GM23338 (cell line): Measurements from ENCODE around the gene ZNF638. TPM values are rescaled to one million over a fixed set of nuclear protein-coding genes. Genes with fewer than 3 reads are reported as not detected.

Experiments
- ATAC-seq: fragments of 200-7000 bp; cut with Tn5 transposase; 3 replicates; pipeline ENCODE4 v1.9.1; 2020
- DNase-seq: peaks from one replicate; pipeline ENCODE4 v3.0.0-alpha.2; 2015; ENCODE audit warnings: low spot score
- H2AFZ ChIP-seq: fragments of 200-600 bp; sonication (generic); 2 replicates; pipeline ENCODE4 v1.8.0; 2016; ENCODE audit warnings: antibody characterized with exemption, mild to moderate bottlenecking, moderate library complexity
- H3F3A ChIP-seq: fragments of 200-600 bp; sonication (generic); replicated peaks from 2 replicates; pipeline ENCODE4 v1.8.0; 2017; ENCODE audit warnings: antibody characterized with exemption, mixed run types, low read depth
- H3K27ac ChIP-seq: fragments of 200-600 bp; sonication (generic); 2 replicates; pipeline ENCODE4 v1.6.1; 2016; ENCODE audit warnings: low read depth
- H3K27me3 ChIP-seq: fragments of 200-600 bp; sonication (generic); 2 replicates; pipeline ENCODE4 v1.8.0; 2016; ENCODE audit warnings: mild to moderate bottlenecking, mixed run types, moderate library complexity; ENCODE audit not compliant: insufficient read depth
- H3K36me3 ChIP-seq: fragments of 200-600 bp; sonication (generic); 2 replicates; pipeline ENCODE4 v1.8.0; 2016; ENCODE audit warnings: mild to moderate bottlenecking; ENCODE audit not compliant: insufficient read depth
- H3K4me1 ChIP-seq: fragments of 200-600 bp; sonication (generic); 2 replicates; pipeline ENCODE4 v1.8.0; 2016; ENCODE audit warnings: mild to moderate bottlenecking, moderate library complexity; ENCODE audit not compliant: insufficient read depth
- H3K4me2 ChIP-seq: fragments of 200-600 bp; sonication (generic); 2 replicates; pipeline ENCODE4 v1.7.1; 2017; ENCODE audit warnings: mixed run types
- H3K4me3 ChIP-seq: fragments of 200-600 bp; sonication (generic); 2 replicates; pipeline ENCODE4 v1.6.1; 2016; ENCODE audit warnings: mixed run types
- H3K79me2 ChIP-seq: fragments of 200-600 bp; sonication (generic); replicated peaks from 2 replicates; pipeline ENCODE4 v1.8.0; 2017; ENCODE audit warnings: mild to moderate bottlenecking; ENCODE audit not compliant: insufficient read depth
- H3K9me2 ChIP-seq: fragments of 200-600 bp; sonication (generic); 2 replicates; pipeline ENCODE4 v1.8.0; 2017; ENCODE audit not compliant: insufficient read depth
- H4K20me1 ChIP-seq: fragments of 200-600 bp; sonication (generic); replicated peaks from 2 replicates; pipeline ENCODE4 v1.8.0; 2017; ENCODE audit warnings: mild to moderate bottlenecking; ENCODE audit not compliant: insufficient read depth
- H3K27ac Mint-ChIP-seq: 2 replicates; pipeline ENCODE4 v1.8.0; 2020; ENCODE audit warnings: inconsistent platforms, mild to moderate bottlenecking, moderate library complexity, mixed read lengths
- H3K27me3 Mint-ChIP-seq: 3 replicates; pipeline ENCODE4 v1.8.0; 2022; ENCODE audit warnings: low read depth, mild to moderate bottlenecking, moderate library complexity, mixed read lengths, inconsistent platforms; ENCODE audit not compliant: insufficient read depth, poor library complexity
- H3K36me3 Mint-ChIP-seq: 3 replicates; pipeline ENCODE4 v1.8.0; 2021; ENCODE audit warnings: low read depth, mild to moderate bottlenecking, inconsistent platforms, moderate library complexity, mixed read lengths
- H3K4me1 Mint-ChIP-seq: 3 replicates; pipeline ENCODE4 v1.8.0; 2020; ENCODE audit warnings: mild to moderate bottlenecking, inconsistent platforms, mixed read lengths
- H3K4me3 Mint-ChIP-seq: 3 replicates; pipeline ENCODE4 v1.8.0; 2021; ENCODE audit warnings: moderate library complexity, mild to moderate bottlenecking, inconsistent platforms, mixed read lengths
- H3K9me3 Mint-ChIP-seq: 3 replicates; pipeline ENCODE4 v1.8.0; 2020; ENCODE audit warnings: moderate library complexity, mild to moderate bottlenecking, inconsistent platforms, mixed read lengths
- CREB1 ChIP-seq: fragments of 250-450 bp; sonication (Bioruptor Pico); IDR thresholded peaks from 2 replicates; pipeline ENCODE4 v1.5.0; 2020; ENCODE audit warnings: low read depth, mild to moderate bottlenecking, moderate library complexity
- CTCF ChIP-seq, 2 experiments: fragments of 200-600 bp in 1 of 2; sonication (generic) in 1 of 2; conservative IDR thresholded peaks; 2 replicates each; pipeline versions ENCODE4 v1.5.1 to v1.6.1; 2016 to 2017; ENCODE audit warnings: antibody characterized with exemption in 2 of 2, low read depth in 2 of 2, mild to moderate bottlenecking in 2 of 2, moderate library complexity in 1 of 2
- ETS1 ChIP-seq: IDR thresholded peaks from 2 replicates; pipeline ENCODE4 v1.6.1; 2016; ENCODE audit warnings: antibody characterized with exemption
- EZH2 ChIP-seq: fragments of 200-600 bp; sonication (generic); IDR thresholded peaks from one replicate; pipeline ENCODE4 v1.8.0; 2017; ENCODE audit warnings: antibody characterized with exemption, mild to moderate bottlenecking, low read depth; ENCODE audit not compliant: unreplicated experiment
- EZH2phosphoT487 ChIP-seq: fragments of 200-600 bp; sonication (generic); IDR thresholded peaks from one replicate; pipeline ENCODE4 v1.8.1; 2018; ENCODE audit warnings: antibody characterized with exemption; ENCODE audit not compliant: unreplicated experiment
- JUNB ChIP-seq: IDR thresholded peaks from one replicate; pipeline ENCODE4 v1.6.1; 2016; ENCODE audit warnings: antibody characterized with exemption; ENCODE audit not compliant: unreplicated experiment
- NANOG ChIP-seq: IDR thresholded peaks from 2 replicates; pipeline ENCODE4 v1.6.1; 2016; ENCODE audit warnings: antibody characterized with exemption, borderline replicate concordance
- POLR2AphosphoS5 ChIP-seq: IDR thresholded peaks from 2 replicates; pipeline ENCODE4 v1.6.1; 2016; ENCODE audit warnings: antibody characterized with exemption, low read depth
- REST ChIP-seq: IDR thresholded peaks from one replicate; pipeline ENCODE4 v1.6.1; 2018; ENCODE audit warnings: antibody characterized with exemption; ENCODE audit not compliant: unreplicated experiment
- STAT1 ChIP-seq: IDR thresholded peaks from one replicate; pipeline ENCODE4 v1.6.1; 2016; ENCODE audit warnings: antibody characterized with exemption; ENCODE audit not compliant: unreplicated experiment
- ZNF114 ChIP-seq: fragments of 250-450 bp; sonication (Bioruptor Pico); IDR thresholded peaks from 2 replicates; pipeline ENCODE4 v1.5.0; 2020; ENCODE audit warnings: mild to moderate bottlenecking, moderate library complexity
- ZNF331 ChIP-seq: fragments of 250-450 bp; sonication (Bioruptor Pico); IDR thresholded peaks from 2 replicates; pipeline ENCODE4 v1.5.0; 2020; ENCODE audit warnings: low read depth, mild to moderate bottlenecking, moderate library complexity
- polyA plus RNA-seq: library from polyadenylated mRNA; unstranded; fragments of >200 nt; fragmentation: Nextera tagmentation; extraction: Ambion mirVana; gene quantifications from 2 replicates; pipeline ENCODE4 v1.2.1, GENCODE V29; 2016
- total RNA-seq: library from RNA; depleted of rRNA; stranded (reverse); fragments of >200 nt; shearing (Covaris generic); gene quantifications from 2 replicates; pipeline ENCODE4 v1.2.3, GENCODE V29; 2014

The ZNF638 gene
- total and polyA plus RNA-seq, 2 experiments from 2014 or later, result 185 to 190 TPM

GRCh38 chr2:71482055-71482454 lies 150.5 kb downstream of the ZNF638 start:
- no peaks in the 10 kb centered on the region for H3K36me3 ChIP-seq
- H3K27ac ChIP-seq, result no peak overlapping the region
- ATAC-seq (peak; percentile 92), DNase-seq (peak; percentile 48)
- H3K27ac Mint-ChIP-seq, result no peak overlapping the region
- peaks cover 3% of the 10 kb centered on the region; the same call in 1 of the 2 replicates for H3K4me1 ChIP-seq
- no peaks in the 10 kb centered on the region for H3K79me2 ChIP-seq
- peaks cover 3% of the 10 kb centered on the region; the same call in 2 of the 3 replicates for H3K36me3 Mint-ChIP-seq
- no peak overlapping the region for H3K4me3 Mint-ChIP-seq
- no peak overlapping the region for H3K4me2 ChIP-seq
- H3K27me3 Mint-ChIP-seq, result peaks cover 10% of the 10 kb centered on the region
- 0 out of 3 replicates have a peak, but pooled peaks cover 3% of the 10 kb centered on the region for H3K9me3 Mint-ChIP-seq
- H3K4me3 ChIP-seq, result no peak overlapping the region
- no peaks in the 10 kb centered on the region for H3F3A ChIP-seq
- no peaks in the 10 kb centered on the region for H3K9me2 ChIP-seq
- H3K27me3 ChIP-seq, result no peaks in the 10 kb centered on the region
- H2AFZ ChIP-seq, result no peak overlapping the region
- TF ChIP-seq ETS1 (no peak), CTCF (conservative IDR thresholded peaks at IDR 0.05; ENCODE audit: low read depth in 2 of 2) (peak; percentile 41 to 46)
- peaks cover 30% of the 10 kb centered on the region for H3K4me1 Mint-ChIP-seq
- no peaks in the 10 kb centered on the region for H4K20me1 ChIP-seq

GRCh38 chr2:71483246-71483645 lies 151.7 kb downstream of the ZNF638 start:
- Histone ChIP-seq H3K4me1 (peaks cover 3% of the 10 kb centered on the region; the same call in 1 of the 2 replicates), H3K27ac (no peak overlapping the region), H2AFZ (no peak overlapping the region), H3K36me3 (no peaks in the 10 kb centered on the region), H3F3A (no peaks in the 10 kb centered on the region), H3K4me3 (no peak overlapping the region), H3K27me3 (no peaks in the 10 kb centered on the region), H4K20me1 (no peaks in the 10 kb centered on the region), H3K79me2 (no peaks in the 10 kb centered on the region), H3K9me2 (no peaks in the 10 kb centered on the region), H3K4me2 (no peak overlapping the region)
- no peak for DNase-seq
- ATAC-seq, result no peak
- Mint-ChIP-seq H3K27ac (no peak overlapping the region), H3K36me3 (peaks cover 3% of the 10 kb centered on the region; the same call in 2 of the 3 replicates), H3K27me3 (peaks cover 10% of the 10 kb centered on the region), H3K4me1 (peaks cover 27% of the 10 kb centered on the region), H3K9me3 (0 out of 3 replicates have a peak, but pooled peaks cover 3% of the 10 kb centered on the region), H3K4me3 (no peak overlapping the region)
- TF ChIP-seq STAT1, result no peak
- no peak for TF ChIP-seq ETS1
- no peak for TF ChIP-seq POLR2AphosphoS5
- TF ChIP-seq EZH2phosphoT487, result no peak
- TF ChIP-seq EZH2, result no peak
- TF ChIP-seq ZNF331 (CRISPR knock-in tag), result no peak
- TF ChIP-seq CTCF (conservative IDR thresholded peaks at IDR 0.05; ENCODE audit: low read depth in 2 of 2), result no peak
- no peak for TF ChIP-seq NANOG
- no peak for TF ChIP-seq CREB1
- no peak for TF ChIP-seq REST
- TF ChIP-seq ZNF114 (CRISPR knock-in tag), result no peak
- no peak for TF ChIP-seq JUNB
